CD14-positive monocyte (primary cell): ENCODE measurements around the gene CPNE2. TPM values are rescaled to one million over a fixed set of nuclear protein-coding genes. Genes with fewer than 3 reads are reported as not detected.

Experiments
- DNase-seq, 3 donors: peaks; one replicate each; pipeline ENCODE4 v3.0.0-alpha.2; 2011 to 2022
- H2AFZ ChIP-seq: 2 replicates; pipeline ENCODE4 v1.6.0; 2012; ENCODE audit warnings: mild to moderate bottlenecking, low read depth, low read length, inconsistent platforms; ENCODE audit not compliant: insufficient read depth, poor library complexity, severe bottlenecking
- H3K27ac ChIP-seq, 2 donors: 1 replicate in 1 of 2; 2 replicates in 1 of 2; pipeline ENCODE4 v1.5.1; 2012 to 2013; ENCODE audit warnings: low read length in 2 of 2, control low read depth in 1 of 2, inconsistent platforms in 1 of 2, low read depth in 1 of 2, mild to moderate bottlenecking in 1 of 2
- H3K27me3 ChIP-seq, 2 donors: one replicate each; pipeline versions ENCODE4 v1.6.0 to v1.6.1; 2011 to 2013; ENCODE audit warnings: low read length in 2 of 2; ENCODE audit not compliant: control insufficient read depth in 2 of 2, insufficient read depth in 2 of 2
- H3K36me3 ChIP-seq, 2 donors: replicated peaks in 1 of 2; 1 replicate in 1 of 2; 2 replicates in 1 of 2; pipeline versions ENCODE4 v1.5.1 to v1.6.1; 2012 to 2013; ENCODE audit warnings: low read length in 2 of 2, control low read depth in 1 of 2, inconsistent platforms in 1 of 2, mild to moderate bottlenecking in 1 of 2; ENCODE audit not compliant: insufficient read depth in 2 of 2, control insufficient read depth in 1 of 2
- H3K4me1 ChIP-seq, 2 donors: 1 replicate in 1 of 2; 2 replicates in 1 of 2; pipeline versions ENCODE4 v1.5.1 to v1.6.1; 2012 to 2013; ENCODE audit warnings: low read length in 2 of 2, control low read depth in 1 of 2, inconsistent platforms in 1 of 2, mild to moderate bottlenecking in 1 of 2, moderate library complexity in 1 of 2; ENCODE audit not compliant: insufficient read depth in 2 of 2, control insufficient read depth in 1 of 2
- H3K4me2 ChIP-seq: replicated peaks from 2 replicates; pipeline ENCODE3; 2012; ENCODE audit warnings: low read length, moderate library complexity, mild to moderate bottlenecking; ENCODE audit not compliant: poor library complexity, severe bottlenecking; ENCODE audit errors: extremely low read depth
- H3K4me3 ChIP-seq, 3 experiments: fragments of 200-600 bp in 1 of 3; sonication (generic) in 1 of 3; replicated peaks in 1 of 3; 1 replicate in 2 of 3; 2 replicates in 1 of 3; pipeline ENCODE4 v1.5.1; 2011 to 2013; ENCODE audit warnings: low read length in 3 of 3, mild to moderate bottlenecking in 3 of 3, control low read depth in 2 of 3, low read depth in 2 of 3, inconsistent platforms in 1 of 3, moderate library complexity in 1 of 3
- H3K79me2 ChIP-seq: 2 replicates; pipeline ENCODE4 v1.6.0; 2012; ENCODE audit warnings: mild to moderate bottlenecking, control low read depth, inconsistent platforms, low read length, moderate library complexity; ENCODE audit not compliant: insufficient read depth
- H3K9ac ChIP-seq: 2 replicates; pipeline ENCODE4 v1.6.0; 2017; ENCODE audit warnings: low read length, mild to moderate bottlenecking; ENCODE audit not compliant: insufficient read depth, poor library complexity, severe bottlenecking
- H3K9me3 ChIP-seq, 2 donors: replicated peaks in 1 of 2; 1 replicate in 1 of 2; 2 replicates in 1 of 2; pipeline versions ENCODE4 v1.5.1 to v1.6.1; 2012 to 2013; ENCODE audit warnings: low read length in 2 of 2, control low read depth in 1 of 2; ENCODE audit not compliant: control insufficient read depth in 1 of 2, insufficient read depth in 1 of 2
- H4K20me1 ChIP-seq: 2 replicates; pipeline ENCODE4 v1.6.0; 2012; ENCODE audit warnings: mild to moderate bottlenecking, low read length, control low read depth, moderate library complexity; ENCODE audit not compliant: insufficient read depth
- H3K27ac Mint-ChIP-seq, 7 donors: one replicate each; pipeline ENCODE4 v1.8.0; 2020; ENCODE audit warnings: mild to moderate bottlenecking in 7 of 7, mixed read lengths in 7 of 7, moderate library complexity in 6 of 7, inconsistent platforms in 2 of 7
- H3K27me3 Mint-ChIP-seq, 3 donors: one replicate each; pipeline ENCODE4 v1.8.0; 2021 to 2022; ENCODE audit warnings: low read depth in 3 of 3, mild to moderate bottlenecking in 3 of 3, mixed read lengths in 3 of 3, moderate library complexity in 3 of 3, inconsistent platforms in 1 of 3
- H3K36me3 Mint-ChIP-seq, 2 donors: one replicate each; pipeline ENCODE4 v1.8.0; 2020; ENCODE audit warnings: mixed read lengths in 2 of 2, inconsistent platforms in 1 of 2, mild to moderate bottlenecking in 1 of 2
- H3K4me1 Mint-ChIP-seq: one replicate; pipeline ENCODE4 v1.8.0; 2020; ENCODE audit warnings: mild to moderate bottlenecking, mixed read lengths
- H3K4me3 Mint-ChIP-seq, 2 donors: one replicate each; pipeline ENCODE4 v1.8.0; 2020; ENCODE audit warnings: mild to moderate bottlenecking in 2 of 2, mixed read lengths in 2 of 2, moderate library complexity in 1 of 2
- H3K9me3 Mint-ChIP-seq, 7 donors: one replicate each; pipeline ENCODE4 v1.8.0; 2020 to 2022; ENCODE audit warnings: mixed read lengths in 7 of 7, mild to moderate bottlenecking in 6 of 7, moderate library complexity in 6 of 7, inconsistent platforms in 2 of 7
- WGBS: methylation state at CpG from one replicate; pipeline ENCODE4 v1.1.5; 2013; ENCODE audit warnings: missing lambda C conversion rate; ENCODE audit not compliant: insufficient coverage; 5-methylcytosine and 5-hydroxymethylcytosine counted together
- intact Hi-C, 2 donors: fragments of 100-400 bp; cut with micrococcal nuclease; formaldehyde crosslinking; loops; one replicate each; pipeline versions ENCODE4 v1.15.0 to v1.15.1; 2023
- polyA plus RNA-seq, 3 donors: library from polyadenylated mRNA; depleted of rRNA in 1 of 3; unstranded in 2 of 3; stranded (reverse) in 1 of 3; fragments of 300-500 nt in 2 of 3; fragments of >200 nt in 1 of 3; fragmentation: Illumina TruSeq in 2 of 3; gene quantifications; 1 replicate in 2 of 3; 2 replicates in 1 of 3; pipeline ENCODE4 v1.2.3, GENCODE V29; 2012 to 2021
- TF ChIP-seq, protein P1 (sequence below): fragments of 200-600 bp; IDR thresholded peaks from one replicate; pipeline ENCODE4 v1.8.0; 2022; ENCODE audit warnings: antibody characterized with exemption, mild to moderate bottlenecking

Gene CPNE2
- polyA plus RNA-seq, 3 donors = 18.3 to 68.8 (median 23.9) TPM

GRCh38 chr16:57048095-57048494 lies 44.3 kb upstream of the CPNE2 start:
- peaks cover 79 to 94% of the 10 kb centered on the region in 2 donors for H3K36me3 Mint-ChIP-seq
- 80% methylated on average over 1 of the region's 2 CpGs for WGBS
- Histone ChIP-seq H4K20me1 (no peaks in the 10 kb centered on the region), H2AFZ (no peak overlapping the region), H3K9ac (no peak overlapping the region), H3K4me1 (peaks cover 25 to 27% of the 10 kb centered on the region in 2 donors), H3K4me2 (no peak overlapping the region), H3K27ac (no peak overlapping the region), H3K79me2 (peaks cover 28% of the 10 kb centered on the region), H3K27me3 (no peaks in the 10 kb centered on the region), H3K9me3 (no peaks in the 10 kb centered on the region), H3K36me3 (peaks cover 71 to 96% of the 10 kb centered on the region in 2 donors), H3K4me3 (no peak overlapping the region)
- H3K27ac Mint-ChIP-seq = peak overlapping the region in 3 of 7 donors; percentile 6 to 61 (median 16)
- peaks cover 27% of the 10 kb centered on the region for H3K4me1 Mint-ChIP-seq
- no peak for DNase-seq
- TF ChIP-seq, protein P1, sequence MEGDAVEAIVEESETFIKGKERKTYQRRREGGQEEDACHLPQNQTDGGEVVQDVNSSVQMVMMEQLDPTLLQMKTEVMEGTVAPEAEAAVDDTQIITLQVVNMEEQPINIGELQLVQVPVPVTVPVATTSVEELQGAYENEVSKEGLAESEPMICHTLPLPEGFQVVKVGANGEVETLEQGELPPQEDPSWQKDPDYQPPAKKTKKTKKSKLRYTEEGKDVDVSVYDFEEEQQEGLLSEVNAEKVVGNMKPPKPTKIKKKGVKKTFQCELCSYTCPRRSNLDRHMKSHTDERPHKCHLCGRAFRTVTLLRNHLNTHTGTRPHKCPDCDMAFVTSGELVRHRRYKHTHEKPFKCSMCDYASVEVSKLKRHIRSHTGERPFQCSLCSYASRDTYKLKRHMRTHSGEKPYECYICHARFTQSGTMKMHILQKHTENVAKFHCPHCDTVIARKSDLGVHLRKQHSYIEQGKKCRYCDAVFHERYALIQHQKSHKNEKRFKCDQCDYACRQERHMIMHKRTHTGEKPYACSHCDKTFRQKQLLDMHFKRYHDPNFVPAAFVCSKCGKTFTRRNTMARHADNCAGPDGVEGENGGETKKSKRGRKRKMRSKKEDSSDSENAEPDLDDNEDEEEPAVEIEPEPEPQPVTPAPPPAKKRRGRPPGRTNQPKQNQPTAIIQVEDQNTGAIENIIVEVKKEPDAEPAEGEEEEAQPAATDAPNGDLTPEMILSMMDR = no peak
- intact Hi-C loops = loop anchor here in 1 of 2 donors (10.0 kb wide), 1 partner anchor 183 kb away; the partner anchor contains the start of gene SLC12A3
- no peak overlapping the region for H3K4me3 Mint-ChIP-seq
- H3K9me3 Mint-ChIP-seq = peaks cover 0 to 2% (median 0%) of the 10 kb centered on the region in 7 donors
- H3K27me3 Mint-ChIP-seq = peaks cover 0 to 2% (median 0%) of the 10 kb centered on the region in 3 donors

GRCh38 chr16:57049678-57050077 lies 42.7 kb upstream of the CPNE2 start:
- H3K79me2 ChIP-seq = peaks cover 17% of the 10 kb centered on the region
- H3K27ac Mint-ChIP-seq = no peak overlapping the region
- H3K4me3 Mint-ChIP-seq = no peak overlapping the region
- no peak overlapping the region for H2AFZ ChIP-seq
- no CpG with 5 or more reads among the region's 4 CpGs for WGBS
- no peaks in the 10 kb centered on the region for H3K9me3 ChIP-seq
- peaks cover 0 to 2% (median 0%) of the 10 kb centered on the region in 3 donors for H3K27me3 Mint-ChIP-seq
- H3K9ac ChIP-seq = no peak overlapping the region
- H3K27me3 ChIP-seq = no peaks in the 10 kb centered on the region
- H3K4me2 ChIP-seq = no peak overlapping the region
- no peak overlapping the region for H3K4me3 ChIP-seq
- H3K36me3 Mint-ChIP-seq = peaks cover 78 to 94% of the 10 kb centered on the region in 2 donors
- no peak for DNase-seq
- peaks cover 0 to 2% (median 0%) of the 10 kb centered on the region in 7 donors for H3K9me3 Mint-ChIP-seq
- peaks cover 75 to 98% of the 10 kb centered on the region in 2 donors for H3K36me3 ChIP-seq
- peak overlapping the region in 1 of 2 donors; percentile 41 for H3K27ac ChIP-seq
- peaks cover 11% of the 10 kb centered on the region in 2 donors for H3K4me1 ChIP-seq
- TF ChIP-seq, protein P1 = no peak
- intact Hi-C loops = loop anchor here in 1 of 2 donors (10.0 kb wide), 1 partner anchor 185 kb away; the partner anchor contains the start of gene SLC12A3
- H4K20me1 ChIP-seq = no peaks in the 10 kb centered on the region
- H3K4me1 Mint-ChIP-seq = peaks cover 13% of the 10 kb centered on the region
